GM21423 (cell line): ENCODE results near the gene GPI.
"Not testable (repeated sequence)": the region's sequence is repeated elsewhere in the genome, so short reads cannot be mapped to it uniquely, and the experiment has no call there.

Experiments used
- ATAC-seq: cut with Tn5 transposase; IDR thresholded peaks from one replicate; pipeline ENCODE4 v1.9.1; 2021; ENCODE audit warnings: mild to moderate bottlenecking, moderate library complexity; ENCODE audit not compliant: unreplicated experiment

The GPI gene

DNA sequence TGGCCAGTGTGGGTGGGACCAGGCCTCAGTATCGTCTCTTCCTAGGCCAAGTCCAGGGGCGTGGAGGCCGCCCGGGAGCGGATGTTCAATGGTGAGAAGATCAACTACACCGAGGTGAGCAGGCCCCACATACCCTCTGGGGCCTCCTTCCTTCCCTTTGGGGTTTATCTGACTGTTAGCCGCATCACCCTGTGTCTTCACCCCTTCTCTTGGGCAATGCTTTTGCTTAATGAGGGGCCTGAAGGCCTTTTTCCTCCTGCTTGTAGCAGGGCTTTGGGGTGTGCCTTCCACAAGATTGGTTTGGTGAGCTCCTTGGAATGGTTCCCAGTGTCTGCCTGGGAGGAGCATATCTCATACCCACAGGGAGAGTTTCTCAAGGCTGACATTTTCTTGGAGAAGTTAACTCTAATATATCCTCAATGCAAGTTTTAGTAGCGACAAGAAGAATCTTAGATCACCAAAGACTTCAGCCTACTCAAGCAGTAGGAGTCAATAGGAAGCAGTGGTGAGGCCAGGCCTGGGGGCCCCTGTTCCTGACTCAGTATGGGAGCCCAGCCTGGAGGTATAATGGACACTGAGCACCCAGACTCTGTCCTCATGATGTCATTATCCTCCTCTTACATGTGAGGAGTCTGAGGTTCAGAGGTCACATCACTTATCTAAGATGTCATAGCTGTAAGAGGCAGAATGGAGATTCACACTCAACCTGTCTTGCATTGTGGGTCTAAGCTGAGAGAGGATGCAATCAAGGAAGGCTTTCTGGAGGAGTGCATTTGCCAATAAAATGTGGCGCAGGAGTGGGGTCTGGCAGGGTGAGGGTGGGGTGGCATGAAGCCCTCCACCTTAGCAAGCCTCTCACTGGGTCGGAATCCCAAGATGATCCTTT is 2.0 kb downstream of the GPI start:
- ATAC-seq = no peak

DNA sequence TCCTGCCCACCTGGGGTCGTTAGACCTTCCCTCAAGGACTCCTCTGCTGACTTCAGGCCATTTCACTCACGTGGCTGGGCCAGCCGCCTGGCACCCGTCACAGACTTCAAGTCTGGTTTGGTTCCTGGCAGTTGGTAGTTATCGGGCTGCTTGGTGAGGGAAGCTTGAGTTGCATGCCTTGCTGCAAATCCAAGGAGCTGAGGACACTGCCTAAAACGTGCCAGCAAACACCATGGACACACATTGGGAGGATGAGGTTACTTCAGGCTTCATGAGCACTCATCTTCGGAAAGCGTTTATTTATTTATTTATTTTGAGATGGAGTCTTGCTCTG is 2.6 kb downstream of the GPI start:
- no peak for ATAC-seq

DNA sequence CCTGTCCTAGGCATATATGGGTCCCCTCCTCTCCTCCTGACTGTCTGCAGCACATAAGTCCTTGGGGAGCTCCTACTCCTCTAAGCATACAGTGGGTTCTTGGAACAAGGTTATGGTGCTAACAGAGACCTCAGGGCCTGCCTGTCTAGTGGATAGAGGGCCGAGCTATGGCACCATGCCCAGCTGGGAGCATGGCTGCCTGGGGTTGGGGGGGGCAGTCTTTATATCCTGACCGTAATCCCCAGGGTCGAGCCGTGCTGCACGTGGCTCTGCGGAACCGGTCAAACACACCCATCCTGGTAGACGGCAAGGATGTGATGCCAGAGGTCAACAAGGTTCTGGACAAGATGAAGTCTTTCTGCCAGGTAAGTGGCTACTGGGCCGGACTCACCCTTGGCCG is 3.3 kb downstream of the GPI start:
- ATAC-seq = no peak

DNA sequence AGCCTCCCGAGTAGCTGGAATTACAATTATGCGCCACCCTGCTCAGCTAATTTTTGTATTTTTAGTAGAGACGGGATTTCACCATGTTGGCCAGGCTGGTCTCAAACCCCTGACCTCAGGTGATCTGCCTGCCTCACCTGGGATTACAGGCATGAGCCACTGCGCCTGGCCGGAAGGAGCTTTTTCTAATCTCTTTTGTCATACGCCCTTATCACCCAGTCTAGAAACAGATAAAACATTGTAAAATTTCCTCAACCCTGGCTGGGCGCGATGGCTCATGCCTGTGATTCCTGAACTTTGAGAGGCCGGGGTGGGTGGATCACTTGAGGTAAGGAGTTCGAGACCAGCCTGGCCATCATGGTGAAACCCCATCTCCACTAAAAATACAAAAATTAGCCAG is 4.2 kb downstream of the GPI start:
- not testable (repeated sequence) for ATAC-seq

DNA sequence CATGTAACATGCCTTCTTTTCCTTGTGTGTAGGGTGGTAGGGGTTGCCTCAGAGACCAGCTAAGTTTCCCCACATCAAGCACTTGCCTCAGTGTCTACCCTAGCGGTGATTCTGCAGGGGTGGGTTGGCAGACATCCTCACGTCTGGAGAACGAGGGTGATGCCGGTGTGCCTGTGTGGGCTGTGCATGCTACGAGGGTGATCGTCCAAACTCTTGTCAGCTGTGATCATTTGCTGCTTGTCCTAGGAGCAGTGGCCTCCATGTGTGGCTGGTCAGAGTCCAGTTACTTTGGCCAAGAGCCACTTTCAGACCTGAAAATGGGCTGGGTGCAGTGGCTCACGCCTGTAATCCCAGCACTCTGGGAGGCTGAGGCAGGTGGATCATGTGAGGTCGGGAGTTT is 5.1 kb downstream of the GPI start:
- ATAC-seq = no peak

DNA sequence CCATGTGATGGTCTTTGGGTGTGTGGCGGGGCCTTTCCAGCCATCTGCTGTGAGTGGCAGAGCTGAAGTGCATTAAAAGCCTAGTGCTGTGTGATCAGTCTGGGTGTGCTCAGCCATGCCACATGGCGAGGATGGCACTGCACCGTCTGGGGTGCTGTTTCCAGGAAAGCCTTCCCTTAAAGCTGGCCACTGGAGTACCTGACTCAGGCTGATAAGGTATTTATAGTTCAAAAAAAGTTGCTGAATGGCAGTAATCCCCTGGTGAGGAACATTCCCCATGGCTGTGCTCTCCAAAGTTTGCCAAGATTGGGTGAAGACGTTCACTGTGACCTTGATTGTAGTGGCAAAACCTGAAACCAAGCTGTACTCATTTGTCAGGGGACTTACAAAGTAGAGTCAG is 6.0 kb downstream of the GPI start:
- ATAC-seq = no peak

DNA sequence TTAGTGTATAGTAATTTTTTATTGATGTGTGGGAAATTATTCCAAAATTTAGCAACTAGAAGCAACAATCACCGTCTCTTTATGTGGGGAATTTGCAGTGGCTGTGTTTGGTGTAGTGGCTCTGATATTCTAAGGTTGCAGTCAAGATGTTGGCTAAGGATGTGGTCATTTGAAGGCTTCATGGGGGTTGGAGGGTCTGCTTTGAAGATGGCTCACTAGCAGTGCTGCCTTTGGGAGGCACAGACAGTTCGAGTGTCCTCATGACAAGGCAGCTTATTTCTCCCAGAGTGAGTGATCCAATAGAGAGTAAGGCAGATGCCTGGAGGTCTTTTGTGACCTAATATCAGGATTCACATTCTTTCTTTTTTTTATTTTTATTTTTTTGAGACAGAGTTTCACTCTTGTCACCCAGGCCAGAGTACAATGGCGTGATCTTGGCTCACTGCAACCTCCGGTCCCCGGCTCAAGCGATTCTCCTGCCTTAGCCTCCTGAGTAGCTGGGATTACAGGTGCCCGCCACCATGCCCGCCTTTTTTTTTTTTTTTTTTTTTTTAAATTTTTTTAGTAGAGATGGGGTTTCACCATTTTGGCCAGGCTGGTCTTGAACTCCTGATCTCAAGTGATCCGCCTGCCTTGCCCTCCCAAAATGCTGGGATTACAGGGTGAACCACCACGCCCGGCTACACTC is 8.7 kb downstream of the GPI start:
- no peak for ATAC-seq

DNA sequence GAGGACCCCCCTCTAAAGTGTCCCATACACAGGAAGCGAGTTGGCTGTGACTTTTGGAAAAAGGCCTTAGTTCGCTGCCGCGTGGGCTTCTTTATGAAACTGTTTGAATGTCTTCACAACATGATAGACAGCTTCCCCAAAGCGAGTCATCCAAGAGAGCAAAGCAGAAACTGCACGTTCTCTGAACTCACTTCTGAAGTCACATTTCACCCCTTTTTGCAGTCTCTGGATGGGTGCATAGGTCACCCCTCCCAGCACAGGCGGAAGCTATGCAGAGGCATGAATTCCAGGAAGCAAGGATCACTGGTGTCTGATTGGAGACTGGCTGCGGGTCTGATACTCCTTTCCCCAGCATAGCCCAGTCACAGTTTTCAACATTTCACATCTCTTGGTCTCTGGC is 10.6 kb downstream of the GPI start:
- no peak for ATAC-seq

DNA sequence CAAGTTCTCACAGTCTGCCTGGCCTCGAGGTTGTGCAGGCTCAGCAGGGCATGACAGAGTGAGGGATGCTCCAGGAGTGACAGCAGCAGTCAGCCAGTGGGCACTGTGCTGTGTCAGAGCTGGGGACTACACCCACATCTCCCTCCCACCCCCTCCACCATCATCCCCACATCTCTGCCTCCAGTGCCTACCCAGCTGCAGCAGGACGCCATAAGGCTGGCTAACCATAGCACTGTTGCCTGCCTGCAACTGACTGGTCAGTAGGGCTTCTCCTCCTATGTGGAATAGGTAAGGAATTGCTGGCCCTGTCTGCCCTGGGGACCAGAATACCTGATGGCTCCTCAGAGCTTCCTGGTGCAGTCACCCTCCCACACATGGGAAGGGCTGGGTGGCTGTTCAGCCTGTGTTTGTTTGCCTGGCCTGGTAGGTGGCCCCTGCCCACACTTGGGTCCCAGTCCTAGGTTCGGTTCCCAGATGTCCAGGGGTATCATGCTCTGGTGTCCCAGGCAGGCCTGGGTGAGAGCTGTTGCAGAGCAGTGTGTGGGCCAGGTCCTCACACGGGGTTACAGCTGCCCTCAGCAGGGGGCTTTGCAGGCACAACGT is 15.7 kb downstream of the GPI start:
- ATAC-seq = no peak

DNA sequence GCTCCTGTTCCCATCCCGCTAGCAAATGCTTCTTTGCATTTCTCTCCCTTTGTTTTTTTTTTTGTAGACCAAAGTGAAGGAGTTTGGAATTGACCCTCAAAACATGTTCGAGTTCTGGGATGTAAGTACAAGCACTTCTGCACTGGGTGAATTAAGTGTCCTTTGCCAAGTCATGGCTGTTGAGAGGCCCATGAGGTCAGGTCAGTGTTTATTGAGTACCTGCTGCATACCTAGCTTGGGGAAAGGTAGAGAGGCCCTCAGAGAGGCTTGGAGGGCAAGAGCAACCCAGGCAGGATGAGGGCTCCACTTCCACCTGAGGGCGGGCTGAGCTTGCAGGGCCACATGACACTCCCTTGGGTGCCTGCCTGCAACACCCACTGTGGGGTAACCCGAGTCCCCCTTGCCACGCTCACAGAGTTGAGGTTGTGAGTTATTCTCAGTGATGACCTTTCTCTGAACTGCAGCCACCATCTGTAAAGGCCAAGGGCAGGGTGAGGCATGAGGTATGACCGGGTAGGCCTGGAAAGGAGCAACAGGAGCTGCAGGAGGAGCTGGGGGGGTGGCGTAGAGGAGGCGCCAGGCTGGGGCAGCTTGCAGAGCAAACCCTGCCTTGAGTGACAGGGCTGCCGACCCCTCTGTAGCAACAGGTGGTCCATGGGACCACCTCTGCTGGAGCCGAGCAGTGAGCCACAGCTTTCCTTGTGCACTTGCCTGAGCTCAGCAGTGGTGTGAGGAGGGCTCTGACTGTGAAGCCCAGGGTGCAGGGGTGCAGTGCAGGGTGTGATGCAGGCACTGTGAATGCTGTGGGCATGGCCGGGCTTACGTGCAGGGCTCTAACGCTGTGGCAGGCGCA is 16.6 kb downstream of the GPI start:
- no peak for ATAC-seq

DNA sequence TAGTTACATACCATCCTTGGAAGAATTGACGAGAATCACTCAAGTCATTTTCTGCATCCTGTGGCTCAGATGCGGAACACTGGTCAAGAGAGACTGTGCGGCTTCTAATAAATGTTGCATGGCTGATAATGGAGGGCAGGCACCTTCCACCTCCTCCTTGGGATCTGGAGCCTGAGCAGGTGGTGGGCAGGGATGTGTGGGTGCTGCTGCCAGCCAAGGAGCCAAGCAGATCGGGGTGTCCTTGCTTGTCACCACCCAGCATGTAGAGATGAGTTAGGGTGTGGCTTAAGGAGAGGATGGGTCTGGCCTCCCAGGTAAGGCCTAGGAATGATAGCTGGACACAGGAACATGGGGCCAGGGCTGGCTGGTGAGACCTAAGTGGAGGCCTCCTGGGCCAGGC is 17.5 kb downstream of the GPI start:
- no peak for ATAC-seq

DNA sequence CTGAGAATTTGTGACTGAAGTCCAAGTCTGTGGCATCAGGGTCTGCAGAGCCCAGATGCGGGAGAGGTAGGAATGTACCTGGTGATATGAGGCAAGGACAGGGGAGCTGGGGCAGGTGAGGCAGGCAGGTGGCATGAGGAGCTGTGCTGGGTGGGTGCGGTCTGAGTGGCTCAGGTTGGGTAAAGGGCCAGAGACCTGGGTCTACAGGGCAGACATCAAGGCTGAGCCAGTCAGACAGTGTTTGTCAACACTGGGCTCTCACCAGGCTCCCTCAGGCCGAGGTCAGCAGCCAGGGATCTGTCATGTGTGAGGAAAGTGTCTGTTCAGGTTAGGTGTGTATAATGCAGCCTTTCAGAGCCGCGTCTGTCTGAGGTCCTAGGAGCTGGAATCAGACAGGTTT is 18.6 kb downstream of the GPI start:
- no peak for ATAC-seq

DNA sequence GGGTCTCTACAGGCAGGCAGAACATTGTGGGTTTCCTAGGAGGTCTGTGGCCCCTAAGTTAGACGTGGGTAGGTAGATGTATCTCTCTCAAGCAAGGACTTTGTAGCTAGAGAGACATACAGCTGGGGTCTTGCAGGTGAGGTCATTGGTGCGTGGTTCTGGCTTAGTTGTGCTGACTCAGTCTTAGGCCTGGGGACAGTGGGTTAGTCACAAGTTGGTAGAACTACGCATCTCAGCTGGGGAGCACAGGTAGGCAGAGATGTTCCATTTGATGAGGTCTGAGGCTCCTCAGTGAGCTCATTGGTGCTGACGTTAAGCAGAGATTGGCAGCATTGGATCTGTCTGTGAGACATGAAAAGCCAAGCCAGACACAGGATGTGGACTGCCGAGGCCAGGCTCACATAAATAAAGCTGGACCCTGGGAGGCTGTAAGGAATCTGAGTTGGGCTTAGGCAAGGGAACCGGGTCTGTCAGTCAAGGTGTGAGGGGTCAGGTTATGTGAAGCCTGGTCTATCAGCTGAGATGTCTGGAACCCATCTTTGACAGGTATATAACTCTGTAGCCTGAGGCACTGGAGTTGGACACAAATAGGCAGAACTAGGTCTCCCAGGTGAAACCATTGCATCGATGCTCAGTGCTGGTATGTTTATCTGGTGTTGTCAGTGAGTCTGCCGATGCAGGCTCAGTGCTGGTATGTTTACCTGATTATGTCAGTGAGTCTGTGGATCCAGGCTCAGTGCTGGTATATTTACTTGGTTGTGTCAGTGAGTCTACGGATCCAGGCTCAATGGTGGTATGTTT is 21.8 kb downstream of the GPI start:
- no peak for ATAC-seq

DNA sequence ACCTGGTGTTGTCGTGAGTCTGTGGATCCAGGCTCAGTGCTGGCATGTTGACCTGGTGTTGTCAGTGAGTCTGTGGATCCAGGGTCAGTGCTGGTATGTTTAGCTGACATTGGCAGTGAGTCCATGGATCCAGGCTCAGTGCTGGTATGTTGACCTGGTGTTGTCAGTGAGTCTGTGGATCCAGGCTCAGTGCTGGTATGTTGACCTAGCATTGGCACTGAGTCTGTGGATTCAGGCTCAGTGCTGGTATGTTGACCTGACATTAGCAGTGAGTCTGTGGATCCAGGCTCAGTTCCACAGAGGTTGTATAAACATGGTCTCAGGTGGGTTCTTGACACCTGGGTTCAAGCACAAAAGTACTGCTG is 22.4 kb downstream of the GPI start:
- ATAC-seq = no peak

DNA sequence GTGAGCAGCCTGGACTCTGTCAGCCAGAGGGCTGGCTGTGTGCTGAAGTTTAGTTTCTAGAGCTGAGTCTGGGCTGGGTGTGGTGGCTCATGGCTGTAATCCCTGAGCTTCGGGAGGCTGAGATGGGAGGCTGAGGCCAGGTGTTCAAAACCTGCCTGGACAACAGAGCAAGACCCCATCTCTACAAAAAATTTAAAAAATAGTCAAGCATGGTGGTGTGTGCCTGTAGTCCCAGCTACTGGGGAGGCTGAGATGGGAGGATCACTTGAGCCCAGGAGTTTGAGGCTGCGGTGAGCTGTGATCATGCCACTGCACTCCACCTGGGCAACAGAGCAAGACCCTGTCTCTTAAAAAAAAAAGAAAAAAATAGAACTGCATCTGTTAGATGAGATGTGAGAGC is 23.7 kb downstream of the GPI start:
- not testable (repeated sequence) for ATAC-seq

DNA sequence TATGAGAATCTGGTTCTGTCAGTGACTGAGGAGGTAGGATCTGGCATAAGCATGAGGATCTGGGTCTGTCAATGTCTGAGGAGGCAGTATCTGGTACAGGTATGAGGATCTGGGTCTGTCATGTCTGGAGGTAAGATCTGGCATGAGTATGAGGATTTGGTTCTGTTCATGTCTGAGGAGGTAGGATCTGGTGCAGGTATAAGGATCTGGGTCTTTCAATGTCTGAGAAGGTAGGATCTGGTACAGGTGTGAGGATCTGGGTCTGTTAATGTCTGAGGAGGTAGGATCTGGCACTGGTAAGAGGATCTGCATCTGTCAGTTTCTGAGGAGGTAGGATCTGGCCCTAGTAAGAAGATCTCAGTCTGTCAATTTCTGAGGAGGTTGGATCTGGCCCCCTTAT is 26.8 kb downstream of the GPI start:
- no peak for ATAC-seq

DNA sequence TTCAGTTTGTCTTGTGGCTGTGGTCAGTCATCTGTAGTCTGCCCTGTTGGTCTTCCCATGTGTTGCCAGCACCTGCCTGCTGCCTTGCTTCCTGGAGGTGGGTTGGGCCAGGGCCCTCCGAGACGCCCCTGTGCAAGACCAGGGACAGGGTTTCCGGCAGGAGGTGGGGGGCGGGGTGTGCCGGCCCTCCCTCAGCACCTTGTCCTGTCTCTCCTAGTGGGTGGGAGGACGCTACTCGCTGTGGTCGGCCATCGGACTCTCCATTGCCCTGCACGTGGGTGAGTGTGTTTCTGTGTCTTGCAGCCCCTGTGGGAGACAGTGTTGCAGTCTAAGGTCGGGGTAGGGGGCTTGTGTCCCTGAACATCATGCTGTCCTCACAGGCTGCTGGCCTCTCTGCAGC is 28.0 kb downstream of the GPI start:
- no peak for ATAC-seq

DNA sequence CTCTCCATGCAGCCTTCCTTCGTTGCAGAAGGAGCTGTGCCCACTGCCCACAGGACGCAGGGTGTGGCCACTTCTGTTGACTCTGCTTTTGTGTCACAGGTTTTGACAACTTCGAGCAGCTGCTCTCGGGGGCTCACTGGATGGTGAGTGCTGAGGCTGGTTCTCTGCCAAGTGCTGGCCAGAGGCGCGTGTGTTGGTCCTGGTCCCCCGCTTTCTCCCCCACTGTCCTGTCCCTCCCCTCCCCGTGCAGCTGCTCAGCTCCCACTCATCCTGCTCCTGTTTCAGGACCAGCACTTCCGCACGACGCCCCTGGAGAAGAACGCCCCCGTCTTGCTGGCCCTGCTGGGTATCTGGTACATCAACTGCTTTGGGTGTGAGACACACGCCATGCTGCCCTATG is 28.6 kb downstream of the GPI start:
- no peak for ATAC-seq

DNA sequence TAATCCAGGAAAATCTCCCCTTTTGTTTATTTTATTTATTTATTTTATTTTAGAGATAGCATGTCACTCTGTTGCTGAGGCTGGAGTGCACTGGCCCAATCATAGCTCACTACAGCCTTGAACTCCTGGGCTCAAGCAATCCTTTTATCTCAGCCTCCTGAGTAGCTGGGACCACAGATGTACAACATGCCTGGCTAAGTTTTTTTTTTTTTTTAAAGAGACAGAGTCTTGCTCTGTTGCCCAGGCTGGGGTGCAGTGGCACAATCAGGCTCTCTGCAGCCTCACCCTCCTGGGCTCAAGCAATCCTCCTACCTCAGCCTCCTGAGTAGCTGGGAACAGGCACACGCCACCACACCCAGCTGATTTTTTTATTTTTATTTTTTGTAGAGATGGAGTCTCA is 32.9 kb downstream of the GPI start:
- ATAC-seq = no peak

DNA sequence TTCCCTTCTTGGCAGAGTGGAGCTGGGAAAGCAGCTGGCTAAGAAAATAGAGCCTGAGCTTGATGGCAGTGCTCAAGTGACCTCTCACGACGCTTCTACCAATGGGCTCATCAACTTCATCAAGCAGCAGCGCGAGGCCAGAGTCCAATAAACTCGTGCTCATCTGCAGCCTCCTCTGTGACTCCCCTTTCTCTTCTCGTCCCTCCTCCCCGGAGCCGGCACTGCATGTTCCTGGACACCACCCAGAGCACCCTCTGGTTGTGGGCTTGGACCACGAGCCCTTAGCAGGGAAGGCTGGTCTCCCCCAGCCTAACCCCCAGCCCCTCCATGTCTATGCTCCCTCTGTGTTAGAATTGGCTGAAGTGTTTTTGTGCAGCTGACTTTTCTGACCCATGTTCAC is 34.9 kb downstream of the GPI start:
- ATAC-seq = no peak

DNA sequence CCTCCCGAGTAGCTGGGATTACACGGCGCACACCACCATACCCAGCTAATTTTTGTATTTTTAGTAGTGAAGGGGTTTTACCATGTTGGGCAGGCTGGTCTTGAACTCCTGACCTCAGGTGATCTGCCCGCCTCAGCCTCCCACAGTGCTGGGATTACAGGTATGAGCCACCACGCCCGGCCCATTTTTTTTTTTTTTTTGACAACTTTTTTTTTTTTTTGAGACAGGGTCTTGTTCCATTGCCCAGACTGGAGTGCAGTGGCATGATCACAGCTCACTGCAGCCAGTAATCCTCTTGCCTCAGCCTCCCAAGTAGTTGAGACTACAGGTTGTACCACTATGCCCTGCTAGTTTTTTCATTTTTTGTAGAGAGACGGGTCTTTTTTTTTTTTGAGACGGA is 35.8 kb downstream of the GPI start:
- not testable (repeated sequence) for ATAC-seq
